AG04450 (cell line): ENCODE data around the gene KRT74. TPM values are rescaled to one million over a fixed set of nuclear protein-coding genes. Genes with fewer than 3 reads are reported as not detected.

Experiments used
- CTCF ChIA-PET: fragments of 300-600, 350-600 bp; formaldehyde crosslinking; extraction: SDS; loops from one replicate; lab custom pipeline; 2022; ENCODE audit warnings: antibody characterized with exemption, inconsistent platforms; lab: Charles Lee
- POLR2A ChIA-PET: fragments of 350-600 bp; formaldehyde crosslinking; extraction: SDS; loops from one replicate; lab custom pipeline; 2021; ENCODE audit warnings: antibody characterized with exemption, inconsistent platforms; lab: Yijun Ruan, JAX
- DNase-seq: peaks from one replicate; pipeline ENCODE4 v3.0.0-alpha.2; 2011; ENCODE audit warnings: low read depth, low spot score
- H3K27ac ChIP-seq: one replicate; pipeline ENCODE4 v1.5.1; 2012; ENCODE audit warnings: low read depth, low read length, control low read depth
- H3K27me3 ChIP-seq: one replicate; pipeline ENCODE4 v1.6.0; 2012; ENCODE audit warnings: low read length; ENCODE audit not compliant: control insufficient read depth, insufficient read depth
- H3K4me3 ChIP-seq: 2 replicates; pipeline ENCODE4 v1.5.1; 2011; ENCODE audit warnings: mild to moderate bottlenecking, low read depth, low read length, control low read depth
- H3K9me3 ChIP-seq: 2 replicates; pipeline ENCODE4 v1.5.1; 2012; ENCODE audit warnings: low read length; ENCODE audit not compliant: control insufficient read depth, insufficient read depth
- polyA plus RNA-seq: library from polyadenylated mRNA; depleted of rRNA; stranded (reverse); fragments of >200 nt; gene quantifications from 2 replicates; pipeline ENCODE4 v1.2.3, GENCODE V29; 2011
- TF ChIP-seq, protein P1 (sequence below): IDR thresholded peaks from 2 replicates; pipeline ENCODE4 v1.5.1; 2011; ENCODE audit warnings: low read depth, low read length, control low read depth, inconsistent platforms

KRT74 gene
- polyA plus RNA-seq, 1 experiment = not detected

DNA sequence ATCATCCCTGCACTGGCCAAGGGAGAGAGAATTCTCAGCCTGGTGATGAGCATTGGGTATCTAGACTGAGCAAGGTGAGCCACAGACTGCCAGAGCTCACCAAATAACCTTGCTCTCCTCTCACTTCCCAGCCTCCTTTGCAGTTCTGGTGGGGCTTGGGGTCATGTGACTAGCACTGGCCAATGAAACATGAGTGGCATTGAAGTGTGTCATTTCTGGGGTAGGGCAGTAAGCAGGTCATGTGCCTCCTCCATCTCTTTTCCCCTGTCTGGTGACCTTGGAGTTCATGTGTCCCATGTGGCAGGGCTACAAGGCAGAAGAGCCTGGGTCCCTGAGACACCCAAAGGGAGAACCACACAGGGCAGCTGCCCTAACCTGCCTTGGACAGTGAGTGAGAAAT, 31.2 kb upstream of the KRT74 start:
- ChIA-PET POLR2A (no interaction called here), CTCF (interaction anchor here (0.5 to 1.6 kb wide), 2 partner anchors 266 to 458 kb away, joined by 3 to 5 read pairs; no protein-coding TSS in a partner anchor)
- TF ChIP-seq, protein P1, sequence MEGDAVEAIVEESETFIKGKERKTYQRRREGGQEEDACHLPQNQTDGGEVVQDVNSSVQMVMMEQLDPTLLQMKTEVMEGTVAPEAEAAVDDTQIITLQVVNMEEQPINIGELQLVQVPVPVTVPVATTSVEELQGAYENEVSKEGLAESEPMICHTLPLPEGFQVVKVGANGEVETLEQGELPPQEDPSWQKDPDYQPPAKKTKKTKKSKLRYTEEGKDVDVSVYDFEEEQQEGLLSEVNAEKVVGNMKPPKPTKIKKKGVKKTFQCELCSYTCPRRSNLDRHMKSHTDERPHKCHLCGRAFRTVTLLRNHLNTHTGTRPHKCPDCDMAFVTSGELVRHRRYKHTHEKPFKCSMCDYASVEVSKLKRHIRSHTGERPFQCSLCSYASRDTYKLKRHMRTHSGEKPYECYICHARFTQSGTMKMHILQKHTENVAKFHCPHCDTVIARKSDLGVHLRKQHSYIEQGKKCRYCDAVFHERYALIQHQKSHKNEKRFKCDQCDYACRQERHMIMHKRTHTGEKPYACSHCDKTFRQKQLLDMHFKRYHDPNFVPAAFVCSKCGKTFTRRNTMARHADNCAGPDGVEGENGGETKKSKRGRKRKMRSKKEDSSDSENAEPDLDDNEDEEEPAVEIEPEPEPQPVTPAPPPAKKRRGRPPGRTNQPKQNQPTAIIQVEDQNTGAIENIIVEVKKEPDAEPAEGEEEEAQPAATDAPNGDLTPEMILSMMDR = no peak
- Histone ChIP-seq H3K27me3 (peaks cover 40% of the 10 kb centered on the region), H3K9me3 (no peaks in the 10 kb centered on the region; the same call in 1 of the 2 replicates), H3K4me3 (no peak overlapping the region), H3K27ac (no peak overlapping the region)
- no peak for DNase-seq

DNA sequence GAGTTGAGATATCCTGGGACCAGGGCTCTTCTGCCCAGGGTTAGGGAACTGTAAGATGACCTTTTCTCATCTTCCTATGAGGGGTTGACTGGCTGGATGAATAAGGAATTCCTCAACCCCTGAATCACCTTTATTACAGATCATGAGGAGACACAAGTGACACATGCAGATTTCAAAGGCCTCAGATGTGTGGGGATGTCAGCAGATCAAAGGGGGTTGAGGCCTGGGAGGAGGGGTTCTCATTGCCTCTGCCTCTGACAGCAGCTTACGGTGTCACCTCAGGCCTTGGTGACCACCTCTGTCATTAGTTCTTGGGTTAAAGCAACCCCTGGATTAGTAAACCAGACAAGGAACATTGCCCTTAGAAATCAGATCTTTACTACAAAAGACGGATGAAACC, 29.7 kb upstream of the KRT74 start:
- no peak overlapping the region for H3K4me3 ChIP-seq
- no peaks in the 10 kb centered on the region; the same call in 1 of the 2 replicates for H3K9me3 ChIP-seq
- no peak for DNase-seq
- ChIA-PET POLR2A (no interaction called here), CTCF (no interaction called here)
- TF ChIP-seq, protein P1 = no peak
- no peak overlapping the region for H3K27ac ChIP-seq
- peaks cover 43% of the 10 kb centered on the region for H3K27me3 ChIP-seq

DNA sequence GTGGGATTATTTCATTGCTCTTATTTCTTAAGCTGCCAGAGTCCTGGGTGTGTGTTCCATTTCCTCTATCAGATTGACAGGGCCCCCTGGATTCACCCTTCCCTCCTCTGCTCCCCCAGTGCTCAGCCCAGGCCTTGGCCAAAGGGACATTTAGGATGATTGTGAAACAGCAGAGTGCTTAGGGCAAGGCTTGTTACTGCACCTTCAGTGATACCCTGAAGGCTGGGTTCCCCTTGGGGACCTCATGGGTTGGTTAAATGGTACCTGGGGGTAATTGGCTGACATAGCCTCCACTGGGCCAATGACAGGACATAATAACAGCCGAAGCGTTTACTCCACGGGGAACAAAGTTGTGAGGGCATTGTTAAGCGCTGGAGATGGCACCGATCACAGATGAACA, 28.9 kb upstream of the KRT74 start:
- H3K27ac ChIP-seq = no peak overlapping the region
- no peak overlapping the region for H3K4me3 ChIP-seq
- H3K27me3 ChIP-seq = peaks cover 42% of the 10 kb centered on the region
- TF ChIP-seq, protein P1 = no peak
- no peak for DNase-seq
- ChIA-PET CTCF (interaction anchor here (0.6 kb wide), 1 partner anchor 40 kb away, joined by 3 read pairs; no protein-coding TSS in a partner anchor), POLR2A (no interaction called here)
- H3K9me3 ChIP-seq = no peaks in the 10 kb centered on the region; the same call in 1 of the 2 replicates

DNA sequence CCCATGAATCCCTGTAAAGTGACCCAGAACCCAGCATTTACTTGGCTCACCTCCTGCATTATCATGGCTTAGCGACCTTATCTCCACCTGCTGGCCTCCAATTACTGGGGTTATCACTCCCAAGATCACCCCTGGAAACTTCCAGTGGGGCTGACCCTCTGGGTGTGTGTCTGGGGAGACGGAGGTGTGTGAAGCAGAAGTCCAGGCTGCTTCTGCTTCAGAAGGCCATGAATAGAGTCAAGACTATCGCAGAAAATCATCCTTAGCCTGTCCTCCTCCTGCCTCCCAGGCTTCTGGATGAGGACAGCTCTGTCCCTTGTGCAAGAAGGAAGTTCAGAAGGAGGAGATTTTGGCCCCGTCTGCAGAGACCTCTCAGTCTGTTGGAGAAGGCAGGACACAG, 28.0 kb upstream of the KRT74 start:
- Histone ChIP-seq H3K4me3 (no peak overlapping the region), H3K27ac (no peak overlapping the region), H3K9me3 (no peaks in the 10 kb centered on the region; the same call in 1 of the 2 replicates), H3K27me3 (peaks cover 42% of the 10 kb centered on the region)
- CTCF ChIA-PET = no interaction called here
- TF ChIP-seq, protein P1 = no peak
- DNase-seq = no peak
- POLR2A ChIA-PET = no interaction called here

DNA sequence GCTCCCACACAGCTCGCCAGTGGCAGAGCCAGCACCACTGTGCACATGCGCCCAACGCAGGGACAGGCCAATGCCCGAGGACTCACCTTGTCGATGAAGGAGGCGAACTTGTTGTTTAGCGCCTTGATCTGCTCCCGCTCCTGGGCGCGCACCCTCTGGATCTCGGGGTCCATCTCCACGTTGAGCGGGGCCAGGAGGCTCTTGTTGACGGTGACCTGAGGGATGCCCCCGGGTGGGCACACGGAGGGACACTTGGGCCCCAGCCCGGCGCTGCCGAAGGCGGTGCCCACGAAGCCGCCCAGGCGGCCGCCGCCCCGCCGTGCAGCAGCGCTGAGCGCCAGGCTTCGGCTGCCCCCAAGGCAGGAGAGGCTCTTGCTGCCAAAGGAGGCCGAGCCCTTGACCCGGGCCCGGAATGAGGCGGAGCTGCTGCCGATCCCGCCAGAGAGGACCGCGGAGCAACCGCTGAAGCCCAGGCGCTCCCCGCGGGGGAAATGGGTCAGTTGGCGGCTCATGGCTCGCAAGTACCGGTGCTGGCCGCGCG, 27.4 kb upstream of the KRT74 start, which contains the start of gene KRT72:
KRT72 (minus strand) TSS at position 523 of the 541 bp plus-strand sequence; CDS start at position 512, 11 bp downstream.
- no peaks in the 10 kb centered on the region; the same call in 1 of the 2 replicates for H3K9me3 ChIP-seq
- no peak within 1 kb of the TSS for H3K4me3 ChIP-seq
- peaks cover 42% of the 10 kb centered on the region for H3K27me3 ChIP-seq
- TF ChIP-seq, protein P1 = no peak
- CTCF ChIA-PET = no interaction called here
- POLR2A ChIA-PET = no interaction called here
- no peak for DNase-seq
- no peak within 1 kb of the TSS for H3K27ac ChIP-seq
